Measurements from ENCODE around the gene TNFRSF6B. TPM values are rescaled to one million over a fixed set of nuclear protein-coding genes. Genes with fewer than 3 reads are reported as not detected.
"Not testable (repeated sequence)": the region's sequence is repeated elsewhere in the genome, so short reads cannot be mapped to it uniquely, and the experiment has no call there.

Gene TNFRSF6B
- polyA plus RNA-seq, 1 donor = 1.6 TPM

- no peak for DNase-seq
Observed at GRCh38 chr20:63663332-63664066, 33.0 kb upstream of the TNFRSF6B start.

GRCh38 chr20:63664143-63664851 is 32.2 kb upstream of the TNFRSF6B start:
- DNase-seq = no peak

GRCh38 chr20:63664861-63665594 is 31.4 kb upstream of the TNFRSF6B start:
- DNase-seq = no peak

- DNase-seq = no peak
Observed at GRCh38 chr20:63665708-63666107, 30.7 kb upstream of the TNFRSF6B start.

- no peak for DNase-seq
Observed at GRCh38 chr20:63667858-63668257, 28.6 kb upstream of the TNFRSF6B start.

DNA sequence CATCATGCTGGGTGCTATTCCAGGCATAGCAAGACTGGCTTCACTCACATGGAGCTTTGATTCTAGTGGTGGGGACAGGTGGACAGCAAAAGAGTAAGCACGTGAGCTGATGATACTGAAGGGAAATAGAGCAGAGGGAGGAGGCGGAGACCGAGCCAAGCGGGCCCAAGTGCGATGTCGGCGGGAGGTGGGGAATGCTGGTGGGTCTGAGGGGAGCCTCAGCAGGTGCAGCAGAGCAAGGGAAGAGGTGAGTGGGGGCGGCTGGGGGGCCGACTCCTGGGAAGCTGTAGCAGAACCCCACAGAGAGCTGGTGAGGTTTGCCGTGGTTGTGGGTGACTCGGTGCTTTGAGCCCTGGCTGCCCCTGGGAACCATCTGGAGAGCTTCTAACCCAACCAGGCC is 28.1 kb upstream of the TNFRSF6B start:
- DNase-seq = no peak

DNA sequence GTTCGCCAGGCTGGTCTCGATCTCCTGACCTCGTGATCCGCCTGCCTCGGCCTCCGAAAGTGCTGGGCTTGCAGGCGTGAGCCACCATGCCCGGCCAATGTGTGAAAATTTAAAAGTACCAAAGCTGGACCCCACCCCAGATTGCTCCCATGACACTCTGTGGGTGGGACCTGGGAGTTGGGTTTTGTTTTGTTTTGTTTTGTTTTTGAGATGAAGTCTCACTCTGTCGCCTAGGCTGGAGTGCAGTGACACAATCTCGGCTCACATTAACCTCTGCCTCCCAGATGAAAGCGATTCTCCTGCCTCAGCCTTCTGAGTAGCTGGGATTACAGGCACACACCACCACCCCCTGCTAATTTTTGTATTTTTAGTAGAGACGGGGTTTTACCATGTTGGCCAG is 24.8 kb upstream of the TNFRSF6B start:
- not testable (repeated sequence) for DNase-seq

GRCh38 chr20:63672666-63673065 is 23.8 kb upstream of the TNFRSF6B start:
- no peak for DNase-seq

- no peak for DNase-seq
Observed at GRCh38 chr20:63673951-63674350, 22.5 kb upstream of the TNFRSF6B start.

DNA sequence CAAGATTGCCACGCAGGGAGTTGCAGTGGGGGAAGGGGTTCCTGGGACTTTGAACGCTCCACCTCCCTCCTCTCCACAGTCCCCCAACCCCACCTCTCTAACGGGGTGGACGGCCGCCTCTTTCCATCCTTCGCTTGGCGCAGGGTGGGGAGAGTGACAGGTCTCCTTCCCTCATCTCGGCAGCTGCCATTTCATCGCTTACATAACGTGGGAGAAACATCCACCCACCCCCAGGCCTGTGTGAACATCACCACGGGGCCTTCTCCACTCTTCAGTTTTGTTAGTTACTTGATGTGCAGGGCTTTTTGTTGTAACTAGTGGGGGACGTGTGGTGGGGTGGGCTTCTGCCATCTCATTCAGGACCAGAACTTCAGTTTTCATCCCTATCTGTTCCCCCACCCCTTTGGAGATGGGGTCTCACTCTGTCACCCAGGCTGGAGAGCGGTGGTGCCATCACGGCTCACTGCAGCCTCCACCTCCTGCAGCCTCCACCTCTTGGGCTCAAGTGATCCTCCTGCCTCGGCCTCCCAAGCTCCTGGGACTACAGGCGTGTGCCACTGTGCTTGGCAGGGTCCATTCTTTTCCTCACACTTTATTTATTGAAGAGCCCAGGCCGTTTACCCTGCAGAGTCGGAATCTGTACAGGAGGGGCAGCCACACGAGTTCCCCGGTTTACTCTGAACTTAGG is 20.6 kb upstream of the TNFRSF6B start:
- DNase-seq = no peak

GRCh38 chr20:63678071-63678470 is 18.4 kb upstream of the TNFRSF6B start:
- no peak for DNase-seq

GRCh38 chr20:63678667-63679465 is 17.6 kb upstream of the TNFRSF6B start:
- no peak for DNase-seq

- no peak for DNase-seq
Observed at GRCh38 chr20:63679799-63680305, 16.6 kb upstream of the TNFRSF6B start.

DNA sequence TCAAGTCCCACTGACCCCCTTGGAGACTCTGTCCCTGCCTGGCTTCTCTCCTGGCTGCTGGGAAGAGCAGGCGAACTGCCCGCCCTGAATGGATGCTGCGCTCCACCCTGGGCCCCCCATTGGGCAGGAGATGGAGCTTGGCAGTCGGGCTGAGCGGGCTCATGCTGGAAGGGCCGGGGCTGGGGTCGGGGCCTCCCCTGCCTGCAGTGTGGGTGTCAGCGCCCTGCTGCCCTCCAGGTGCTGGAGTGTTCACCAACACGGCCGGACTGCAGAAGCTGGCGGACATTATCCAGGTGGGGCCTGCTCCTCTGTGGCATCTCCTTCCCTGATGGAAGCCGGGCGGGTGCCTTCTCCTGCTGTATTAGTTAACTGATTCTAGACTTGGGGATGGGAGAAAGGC is 16.0 kb upstream of the TNFRSF6B start:
- no peak for DNase-seq

DNA sequence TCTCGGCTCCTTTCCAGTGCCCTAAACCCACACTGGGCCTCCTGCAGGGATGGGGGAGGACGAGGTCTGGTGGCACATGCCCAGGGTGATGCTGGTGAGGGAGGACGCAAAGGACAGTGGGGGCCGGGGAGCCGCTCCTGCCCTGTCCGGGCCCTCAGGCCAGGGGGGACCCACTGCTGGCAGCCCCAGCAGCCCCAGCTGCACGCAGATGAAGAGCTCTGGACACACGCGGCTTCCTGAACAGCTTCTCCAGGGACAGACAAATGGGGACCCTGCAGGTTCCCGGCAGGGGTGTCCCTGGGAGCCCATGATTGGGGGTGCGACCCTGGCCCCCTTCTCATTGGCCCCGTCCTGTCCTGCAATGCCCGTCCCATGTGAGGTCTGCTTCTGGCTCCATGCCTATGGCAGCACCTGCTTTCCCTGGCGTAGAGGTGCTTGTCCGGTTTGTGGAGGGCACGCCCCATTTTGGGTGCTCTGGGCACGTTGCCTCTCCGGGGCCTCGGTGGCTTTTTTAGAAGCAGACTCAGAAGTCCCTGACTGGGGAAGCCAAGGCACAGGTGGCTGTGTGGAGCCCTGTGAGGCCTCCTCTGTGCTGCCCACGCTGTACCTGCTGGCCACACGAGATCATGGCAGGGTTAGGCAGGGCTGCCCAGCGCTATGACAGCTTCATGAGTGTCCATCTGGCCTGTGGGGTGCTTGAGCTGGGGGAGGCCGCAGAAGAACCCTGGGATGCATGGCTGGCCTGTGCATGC is 15.4 kb upstream of the TNFRSF6B start:
- no peak for DNase-seq

DNA sequence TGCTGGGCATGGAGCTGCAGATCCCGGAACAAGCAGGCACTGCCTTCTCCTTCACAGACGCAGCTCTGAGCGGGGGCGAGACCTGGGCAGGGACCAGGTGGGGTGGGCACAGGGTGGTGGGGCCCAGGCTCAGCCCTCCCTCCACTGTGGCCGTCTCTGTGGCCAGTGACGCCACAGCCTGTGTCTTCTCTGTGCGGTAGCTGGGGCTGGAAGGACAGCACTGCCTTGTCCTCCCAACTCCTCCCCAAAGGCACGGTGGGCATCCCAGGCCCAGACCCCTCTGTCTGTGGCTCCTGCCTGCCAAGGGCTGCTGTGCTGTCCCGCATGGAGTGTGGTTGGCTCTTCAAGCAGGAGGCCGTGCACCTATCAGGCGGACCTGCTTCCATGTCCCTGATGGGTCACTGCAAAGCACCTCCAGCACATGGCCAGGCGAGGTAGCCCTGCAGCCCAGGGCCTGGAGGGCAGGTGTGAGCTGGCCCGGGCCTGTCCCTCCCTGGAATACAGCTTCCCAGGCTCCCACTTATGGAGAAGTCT is 14.8 kb upstream of the TNFRSF6B start:
- DNase-seq = no peak

GRCh38 chr20:63682384-63683139 is 13.9 kb upstream of the TNFRSF6B start:
- DNase-seq = no peak

DNA sequence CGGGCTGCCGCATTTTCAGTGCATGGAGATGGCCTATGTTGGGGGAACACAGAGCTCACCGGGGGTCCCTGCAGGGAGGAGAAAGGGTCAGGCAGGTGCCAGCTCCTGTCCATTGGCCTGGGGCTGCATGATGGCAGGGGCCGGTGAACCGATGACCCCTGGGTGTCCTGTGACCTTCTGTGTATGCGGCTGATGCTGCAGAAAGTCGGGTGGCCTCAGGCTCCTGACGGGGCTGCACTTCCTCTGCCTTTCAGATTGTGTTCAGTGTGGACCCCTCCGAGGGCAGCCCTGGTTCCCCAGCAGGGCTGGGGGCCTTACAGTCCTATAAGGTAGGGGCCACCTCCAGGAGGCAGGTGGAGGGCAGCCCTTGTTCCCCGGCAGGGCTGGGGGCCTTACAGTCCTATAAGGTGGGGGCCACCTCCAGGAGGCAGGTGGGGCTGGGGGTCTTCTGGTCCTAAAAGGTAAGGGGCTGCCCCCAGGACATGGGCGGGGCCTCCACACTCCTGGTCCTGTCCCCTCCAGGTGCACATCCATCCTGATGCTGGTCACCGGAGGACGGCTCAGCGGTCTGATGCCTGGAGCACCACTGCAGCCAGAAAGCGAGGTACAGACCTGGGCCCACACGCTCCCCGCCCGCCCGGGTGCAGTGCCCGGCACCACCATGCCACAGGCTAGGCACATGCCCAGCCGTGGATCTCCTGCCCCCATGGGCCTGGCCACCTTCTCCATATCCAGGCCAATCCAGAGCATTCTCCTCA is 11.0 kb upstream of the TNFRSF6B start:
- no peak for DNase-seq

DNA sequence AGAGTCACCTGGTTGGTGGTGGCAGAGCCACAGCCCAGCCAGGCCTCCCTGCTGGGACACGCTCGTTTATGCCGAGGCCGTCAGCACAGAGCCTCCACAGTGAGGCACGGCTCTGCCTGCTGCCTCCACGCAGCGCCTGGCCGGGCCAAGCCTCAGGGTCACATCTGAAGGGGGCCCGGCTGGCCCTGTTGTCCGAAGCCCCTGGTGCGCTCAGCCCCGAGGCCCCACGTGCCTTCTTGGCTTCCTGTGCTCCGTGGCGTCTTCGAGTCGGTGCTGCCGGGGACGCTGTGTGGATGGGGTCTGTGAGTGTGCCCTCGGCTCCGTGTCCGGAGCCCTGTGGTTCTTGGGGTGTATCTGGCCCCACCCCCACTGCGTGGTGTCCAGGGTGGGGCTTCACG is 10.4 kb upstream of the TNFRSF6B start:
- DNase-seq = no peak

Measured in hindlimb muscle (tissue), 1 donor.